GM23338 (cell line): ENCODE results near the gene THEM5.

Source experiments
- EZH2phosphoT487 ChIP-seq: fragments of 200-600 bp; sonication (generic); IDR thresholded peaks from one replicate; pipeline ENCODE4 v1.8.1; 2018; ENCODE audit warnings: antibody characterized with exemption; ENCODE audit not compliant: unreplicated experiment
- POLR2AphosphoS5 ChIP-seq: IDR thresholded peaks from 2 replicates; pipeline ENCODE4 v1.6.1; 2016; ENCODE audit warnings: antibody characterized with exemption, low read depth
- TF ChIP-seq, protein P1 (sequence below), 2 experiments: fragments of 200-600 bp in 1 of 2; sonication (generic) in 1 of 2; conservative IDR thresholded peaks; 2 replicates each; pipeline versions ENCODE4 v1.5.1 to v1.6.1; 2016 to 2017; ENCODE audit warnings: antibody characterized with exemption in 2 of 2, low read depth in 2 of 2, mild to moderate bottlenecking in 2 of 2, moderate library complexity in 1 of 2
- TF ChIP-seq, protein P2 (sequence below): IDR thresholded peaks from 2 replicates; pipeline ENCODE4 v1.6.1; 2016; ENCODE audit warnings: antibody characterized with exemption

DNA sequence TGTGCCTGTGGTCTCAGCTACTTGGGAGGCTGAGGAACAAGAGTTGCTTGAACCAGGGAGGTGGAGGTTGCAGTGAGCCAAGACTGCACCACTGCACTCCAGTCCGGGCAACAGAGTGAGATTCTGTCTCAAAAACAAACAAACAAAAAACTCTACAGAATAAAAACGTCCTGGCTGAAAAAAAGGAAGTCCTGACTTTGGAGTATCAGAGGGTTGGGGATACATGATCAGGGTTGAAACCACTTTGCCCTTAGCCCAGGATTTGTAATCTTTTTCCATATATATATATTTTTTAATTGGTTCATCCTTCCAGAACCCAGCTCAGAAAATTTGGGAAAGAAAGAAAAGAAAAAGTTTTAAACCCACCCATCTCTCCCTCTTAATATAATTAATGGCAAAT lies 49.3 kb upstream of the THEM5 start:
- TF ChIP-seq, protein P1, sequence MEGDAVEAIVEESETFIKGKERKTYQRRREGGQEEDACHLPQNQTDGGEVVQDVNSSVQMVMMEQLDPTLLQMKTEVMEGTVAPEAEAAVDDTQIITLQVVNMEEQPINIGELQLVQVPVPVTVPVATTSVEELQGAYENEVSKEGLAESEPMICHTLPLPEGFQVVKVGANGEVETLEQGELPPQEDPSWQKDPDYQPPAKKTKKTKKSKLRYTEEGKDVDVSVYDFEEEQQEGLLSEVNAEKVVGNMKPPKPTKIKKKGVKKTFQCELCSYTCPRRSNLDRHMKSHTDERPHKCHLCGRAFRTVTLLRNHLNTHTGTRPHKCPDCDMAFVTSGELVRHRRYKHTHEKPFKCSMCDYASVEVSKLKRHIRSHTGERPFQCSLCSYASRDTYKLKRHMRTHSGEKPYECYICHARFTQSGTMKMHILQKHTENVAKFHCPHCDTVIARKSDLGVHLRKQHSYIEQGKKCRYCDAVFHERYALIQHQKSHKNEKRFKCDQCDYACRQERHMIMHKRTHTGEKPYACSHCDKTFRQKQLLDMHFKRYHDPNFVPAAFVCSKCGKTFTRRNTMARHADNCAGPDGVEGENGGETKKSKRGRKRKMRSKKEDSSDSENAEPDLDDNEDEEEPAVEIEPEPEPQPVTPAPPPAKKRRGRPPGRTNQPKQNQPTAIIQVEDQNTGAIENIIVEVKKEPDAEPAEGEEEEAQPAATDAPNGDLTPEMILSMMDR (conservative IDR thresholded peaks at IDR 0.05; ENCODE audit: low read depth in 2 of 2) = no peak
- TF ChIP-seq POLR2AphosphoS5 (no peak), EZH2phosphoT487 (no peak)
- TF ChIP-seq, protein P2, sequence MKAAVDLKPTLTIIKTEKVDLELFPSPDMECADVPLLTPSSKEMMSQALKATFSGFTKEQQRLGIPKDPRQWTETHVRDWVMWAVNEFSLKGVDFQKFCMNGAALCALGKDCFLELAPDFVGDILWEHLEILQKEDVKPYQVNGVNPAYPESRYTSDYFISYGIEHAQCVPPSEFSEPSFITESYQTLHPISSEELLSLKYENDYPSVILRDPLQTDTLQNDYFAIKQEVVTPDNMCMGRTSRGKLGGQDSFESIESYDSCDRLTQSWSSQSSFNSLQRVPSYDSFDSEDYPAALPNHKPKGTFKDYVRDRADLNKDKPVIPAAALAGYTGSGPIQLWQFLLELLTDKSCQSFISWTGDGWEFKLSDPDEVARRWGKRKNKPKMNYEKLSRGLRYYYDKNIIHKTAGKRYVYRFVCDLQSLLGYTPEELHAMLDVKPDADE = no peak
